Ovary (tissue), 9 donors: ENCODE results near the gene SIRPA. TPM values are rescaled to one million over a fixed set of nuclear protein-coding genes. Genes with fewer than 3 reads are reported as not detected.

Experiments
- DNase-seq, 5 donors: peaks; one replicate each; pipeline ENCODE4 v3.0.0-alpha.2; 2019 to 2020
- H3K27ac ChIP-seq, 2 donors: fragments of 200-600 bp; one replicate each; pipeline versions ENCODE4 v1.5.1 to v1.8.0; 2019 to 2022
- H3K27me3 ChIP-seq: fragments of 200-600 bp; one replicate; pipeline ENCODE4 v1.8.0; 2022
- H3K36me3 ChIP-seq: fragments of 200-600 bp; sonication (generic); one replicate; pipeline ENCODE4 v1.5.1; 2019
- H3K4me1 ChIP-seq: one replicate; pipeline ENCODE4 v1.8.1; 2013; ENCODE audit warnings: mild to moderate bottlenecking, moderate library complexity; ENCODE audit not compliant: insufficient read depth
- H3K4me3 ChIP-seq: fragments of 200-600 bp; sonication (generic); one replicate; pipeline ENCODE4 v1.5.1; 2017
- H3K9me3 ChIP-seq, 2 donors: fragments of 200-600 bp in 1 of 2; sonication (generic) in 1 of 2; one replicate each; pipeline versions ENCODE4 v1.5.1 to v1.8.1; 2013 to 2019; ENCODE audit warnings: mild to moderate bottlenecking in 1 of 2, moderate library complexity in 1 of 2
- CTCF ChIP-seq, 3 donors: fragments of 450-650 bp in 2 of 3; fragments of 200-600 bp in 1 of 3; IDR thresholded peaks; one replicate each; pipeline versions ENCODE4 v1.5.1 to v1.8.0; 2016 to 2022; ENCODE audit warnings: antibody characterized with exemption in 3 of 3, mild to moderate bottlenecking in 1 of 3
- EP300 ChIP-seq: sonication (generic); formaldehyde crosslinking; IDR thresholded peaks from one replicate; pipeline ENCODE4 v1.6.1; 2017; ENCODE audit warnings: antibody characterized with exemption
- POLR2A ChIP-seq: fragments of 450-650 bp; IDR thresholded peaks from one replicate; pipeline ENCODE4 v1.6.1; 2017; ENCODE audit warnings: antibody characterized with exemption, mild to moderate bottlenecking, moderate library complexity
- WGBS, 3 donors: extraction: QIAGEN DNeasy Blood & Tissue Kit in 1 of 3; methylation state at CpG; one replicate each; pipeline versions ENCODE4 v1.1.5 to v1.1.7; 2013 to 2017; 5-methylcytosine and 5-hydroxymethylcytosine counted together
- intact Hi-C, 4 donors: fragments of 100-400 bp; cut with DNase I; formaldehyde crosslinking; loops; one replicate each; pipeline versions ENCODE4 v1.11.0 to v1.15.1; 2022 to 2023
- polyA plus RNA-seq, 2 donors: library from polyadenylated mRNA; stranded (reverse); fragments of 200-250 nt in 1 of 2; fragments of 350-450 nt in 1 of 2; fragmentation: Illumina TruSeq in 1 of 2; extraction: RNeasy Lipid Tissue Mini Kit (QIAGEN cat#74804) in 1 of 2; gene quantifications; one replicate each; pipeline ENCODE4 v1.2.3, GENCODE V29; 2013 to 2014
- total RNA-seq, 7 donors: library from RNA; depleted of rRNA in 2 of 7; stranded (reverse); fragments of >200 nt in 2 of 7; fragmentation: NEBNext Ultra II Directional in 3 of 7; extraction: Animal tissue kit (Norgen Biotek cat#: 25700) in 3 of 7; gene quantifications; one replicate each; pipeline versions ENCODE4 v1.1.0 to v1.2.4, GENCODE V29; 2016 to 2023
- donor health status: DM: no; HTN: no; CAD: no; lungs with moderate emphysema.
- donor health status: DM: no; HTN: no; CAD: no.
- donor health status: Bipolar disorder and iron deficiency.
- donor health status: DM: yes; HTN: yes; CAD: no.
- donor health status: DM: no; HTN: no; CAD: no.
- donor health status: DM: yes; HTN: yes; CAD: no.

SIRPA gene
- total and polyA plus RNA-seq, 9 donors, result 15.7 to 45.6 (median 28.3) TPM

GRCh38 chr20:1896484-1897258 lies 1.5 kb downstream of the SIRPA start:
- Histone ChIP-seq H3K9me3 (no peaks in the 10 kb centered on the region), H3K4me1 (peaks cover 1% of the 10 kb centered on the region), H3K27me3 (no peaks in the 10 kb centered on the region), H3K36me3 (no peaks in the 10 kb centered on the region), H3K27ac (no peak overlapping the region), H3K4me3 (peak overlapping the region; percentile 61)
- TF ChIP-seq POLR2A (no peak), CTCF (IDR thresholded peaks at IDR 0.05) (no peak), EP300 (no peak)
- intact Hi-C loops, result loop anchor here in 2 of 4 donors (5.0 to 10.0 kb wide), 2 partner anchors 206 to 208 kb away; partner anchors contain the start of gene STK35 (in 2 of the 2)
- no peak for DNase-seq
- WGBS, 3 donors, result 83 to 91% (median 87%) methylated on average over 12 of the region's 12 CpGs

GRCh38 chr20:1897541-1897940 lies 2.3 kb downstream of the SIRPA start:
- H3K4me1 ChIP-seq, result peaks cover 1% of the 10 kb centered on the region
- intact Hi-C loops, result loop anchor here in 2 of 4 donors (5.0 to 10.0 kb wide), 2 partner anchors 205 to 207 kb away; partner anchors contain the start of gene STK35 (in 2 of the 2)

GRCh38 chr20:1897965-1898464 lies 2.8 kb downstream of the SIRPA start:
- Histone ChIP-seq H3K9me3 (no peaks in the 10 kb centered on the region), H3K4me1 (peaks cover 1% of the 10 kb centered on the region), H3K4me3 (no peak overlapping the region), H3K27ac (no peak overlapping the region), H3K27me3 (no peaks in the 10 kb centered on the region), H3K36me3 (no peaks in the 10 kb centered on the region)
- intact Hi-C loops, result loop anchor here in 2 of 4 donors (5.0 to 10.0 kb wide), 2 partner anchors 204 to 207 kb away; partner anchors contain the start of gene STK35 (in 2 of the 2)
- TF ChIP-seq EP300 (no peak), POLR2A (no peak), CTCF (IDR thresholded peaks at IDR 0.05) (no peak)
- 64 to 74% (median 71%) methylated on average over 11 of the region's 11 CpGs for WGBS, 3 donors
- DNase-seq, result no peak

More at GRCh38 chr20:1897541-1897940, 2.3 kb downstream of the SIRPA start:
- 78 to 96% (median 88%) methylated on average over 2 of the region's 2 CpGs for WGBS, 3 donors
- no peak for DNase-seq
- no peaks in the 10 kb centered on the region for H3K9me3 ChIP-seq
- TF ChIP-seq CTCF (IDR thresholded peaks at IDR 0.05) (no peak), EP300 (no peak), POLR2A (no peak)
- H3K36me3 ChIP-seq, result no peaks in the 10 kb centered on the region
- H3K4me3 ChIP-seq, result no peak overlapping the region
- no peak overlapping the region for H3K27ac ChIP-seq
- H3K27me3 ChIP-seq, result no peaks in the 10 kb centered on the region

DNA sequence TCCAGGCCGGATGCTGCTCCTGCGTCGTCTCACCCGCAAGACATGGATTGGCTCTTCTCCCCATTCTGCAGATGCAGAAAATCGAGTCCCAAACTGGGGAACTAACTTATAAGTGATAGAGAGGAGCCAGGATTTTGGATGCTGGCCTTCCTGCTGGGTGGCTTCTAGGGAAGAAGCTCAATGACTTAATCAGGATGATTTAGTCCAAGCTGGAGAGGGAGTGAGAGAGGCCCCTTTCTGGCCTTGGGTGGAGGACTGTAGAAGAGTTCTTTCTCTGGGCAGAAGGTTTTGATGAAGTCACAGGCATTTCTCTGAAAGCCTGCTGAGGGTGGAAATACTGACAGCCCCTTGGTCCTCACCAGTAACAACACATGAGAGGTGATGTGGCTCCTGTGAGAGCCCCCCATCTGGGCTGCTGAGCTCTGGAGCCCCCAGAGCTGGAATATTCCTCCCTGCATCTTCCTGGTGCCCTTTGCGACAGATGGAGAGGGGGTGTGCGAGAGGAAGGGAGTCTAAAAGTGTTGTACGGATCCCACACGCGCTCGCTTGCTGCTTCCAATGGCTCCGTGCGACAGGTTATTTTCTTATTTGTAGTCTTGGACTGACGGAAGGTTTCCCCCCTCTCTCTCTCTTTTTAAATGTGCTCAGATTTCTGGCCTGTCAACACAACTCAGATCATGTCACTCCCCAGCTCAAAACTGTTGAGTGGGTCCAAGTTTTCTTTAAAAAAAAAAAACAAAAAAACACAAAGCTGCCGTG lies 3.5 kb downstream of the SIRPA start:
- WGBS, 3 donors, result 83 to 87% (median 87%) methylated on average over 15 of the region's 15 CpGs
- DNase-seq, result no peak
- H3K27ac ChIP-seq, result no peak overlapping the region
- H3K4me1 ChIP-seq, result peaks cover 1% of the 10 kb centered on the region
- H3K4me3 ChIP-seq, result no peak overlapping the region
- intact Hi-C loops, result loop anchor here in 2 of 4 donors (5.0 to 10.0 kb wide), 2 partner anchors 204 to 206 kb away; partner anchors contain the start of gene STK35 (in 2 of the 2)
- no peaks in the 10 kb centered on the region for H3K9me3 ChIP-seq
- no peak for TF ChIP-seq EP300
- no peak for TF ChIP-seq POLR2A
- no peak for TF ChIP-seq CTCF (IDR thresholded peaks at IDR 0.05)
- no peaks in the 10 kb centered on the region for H3K36me3 ChIP-seq
- no peaks in the 10 kb centered on the region for H3K27me3 ChIP-seq
